ENCODE results near the gene ZBTB16. TPM values are rescaled to one million over a fixed set of nuclear protein-coding genes. Genes with fewer than 3 reads are reported as not detected.

Gene ZBTB16
- total and polyA plus RNA-seq, 4 donors: 8.9 to 140 (median 34.5) TPM

GRCh38 chr11:114298710-114299109, 239.2 kb downstream of the ZBTB16 start:
- peak overlapping the region in 1 of 2 donors; percentile 100 for H3K9ac ChIP-seq (ENCODE audit: low read depth in 1 of 2, low read length in 2 of 2)
- no peaks in the 10 kb centered on the region for H3K27me3 ChIP-seq (ENCODE audit: control insufficient read depth in 4 of 4, insufficient read depth in 4 of 4, low read length in 3 of 4)
- no peaks in the 10 kb centered on the region for H3K9me3 ChIP-seq (ENCODE audit: control insufficient read depth in 4 of 4, low read length in 3 of 4)
- no peak for DNase-seq (ENCODE audit: low spot score)
- H3K4me3 ChIP-seq (ENCODE audit: low read depth in 1 of 3, low read length in 3 of 3): peak overlapping the region; percentile 65 to 100 (median 96)
- TF ChIP-seq FOXA1 (IDR thresholded peaks at IDR 0.05) (no peak), ZBTB33 (IDR thresholded peaks at IDR 0.05) (no peak), ATF3 (IDR thresholded peaks at IDR 0.05) (no peak), REST (IDR thresholded peaks at IDR 0.05) (no peak), JUND (IDR thresholded peaks at IDR 0.05) (no peak), RXRA (IDR thresholded peaks at IDR 0.05) (no peak), EGR1 (IDR thresholded peaks at IDR 0.05; ENCODE audit: low read depth in 2 of 2) (no peak), HNF4G (IDR thresholded peaks at IDR 0.05) (no peak), YY1 (IDR thresholded peaks at IDR 0.05) (peak; percentile 7), FOXA2 (IDR thresholded peaks at IDR 0.05) (no peak), NR2F2 (IDR thresholded peaks at IDR 0.05) (no peak), TAF1 (conservative IDR thresholded peaks at IDR 0.05) (no peak), SP1 (IDR thresholded peaks at IDR 0.05) (peak; percentile 4)
- H3K36me3 ChIP-seq (ENCODE audit: control insufficient read depth in 4 of 4, insufficient read depth in 3 of 4, low read depth in 1 of 4, low read length in 3 of 4): peaks cover 2 to 46% (median 40%) of the 10 kb centered on the region in 4 donors
- H3K27ac ChIP-seq (ENCODE audit: low read depth in 1 of 2, low read length in 2 of 2): peak overlapping the region; percentile 81 to 94
- H3K4me1 ChIP-seq (ENCODE audit: control insufficient read depth in 4 of 4, insufficient read depth in 4 of 4, low read length in 3 of 4): peaks cover 7 to 33% (median 11%) of the 10 kb centered on the region in 4 donors
- WGBS: 71% methylated on average over 2 of the region's 2 CpGs

Other genes starting within 250 kb of the ZBTB16 start
- gene USP28, start 184.1 kb upstream of the ZBTB16 start, total RNA-seq: 10 to 100 TPM; 10.0 to 20.3 TPM
- gene USP28, start 184.1 kb upstream of the ZBTB16 start, polyA plus RNA-seq: 1 to 10 TPM; 5.1 to 7.5 TPM
- gene HTR3B, start 154.9 kb upstream of the ZBTB16 start, total RNA-seq: not detected
- gene HTR3B, start 154.9 kb upstream of the ZBTB16 start, polyA plus RNA-seq: not detected
- gene HTR3A, start 84.6 kb upstream of the ZBTB16 start, total RNA-seq: not detected
- not detected for gene HTR3A, start 84.6 kb upstream of the ZBTB16 start, polyA plus RNA-seq
- gene NNMT, start 236.7 kb downstream of the ZBTB16 start, total RNA-seq: 1,000 to 10,000 TPM in 1 of 2 donors, under 1 TPM in 1; 0.47 to 2,438 TPM
- gene NNMT, start 236.7 kb downstream of the ZBTB16 start, polyA plus RNA-seq: 1,000 to 10,000 TPM; 3,316 to 3,724 TPM

Data from liver (tissue), 9 donors.